Thyroid gland (tissue), 4 donors: ENCODE data around the gene MLANA. TPM values are rescaled to one million over a fixed set of nuclear protein-coding genes. Genes with fewer than 3 reads are reported as not detected.

Experiments used
- total RNA-seq, 4 donors: library from RNA; depleted of rRNA; stranded (reverse); fragments of >200 nt; gene quantifications; one replicate each; pipeline ENCODE4 v1.2.3, GENCODE V29; 2016

MLANA gene
- total RNA-seq, 4 donors from 2014 or later = not detected

Other genes starting within 250 kb of the MLANA start
- 10 to 100 TPM; 68.3 to 79.5 (median 75.2) TPM for gene ERMP1, start 57.8 kb upstream of the MLANA start, total RNA-seq
- gene RANBP6, start 124.7 kb downstream of the MLANA start, total RNA-seq = 10 to 100 TPM; 23.4 to 30.6 (median 24.4) TPM